ENCODE data around the gene SLC9A7. TPM values are rescaled to one million over a fixed set of nuclear protein-coding genes. Genes with fewer than 3 reads are reported as not detected.

Gene SLC9A7
- total and polyA plus RNA-seq, 2 experiments from 2014 or later: 2.5 to 15.4 TPM

- Histone ChIP-seq H3K36me3 (ENCODE audit: insufficient read depth) (no peaks in the 10 kb centered on the region), H3K4me3 (no peak overlapping the region), H3K27ac (ENCODE audit: low read depth) (0 out of 2 replicates have a peak overlapping the region, but pooled peaks have one; percentile 15), H3K4me2 (no peak overlapping the region), H3K27me3 (ENCODE audit: insufficient read depth) (no peaks in the 10 kb centered on the region), H3F3A (replicated peaks; ENCODE audit: low read depth) (no peaks in the 10 kb centered on the region), H4K20me1 (replicated peaks; ENCODE audit: insufficient read depth) (no peaks in the 10 kb centered on the region), H3K79me2 (replicated peaks; ENCODE audit: insufficient read depth) (no peaks in the 10 kb centered on the region), H3K4me1 (ENCODE audit: insufficient read depth) (peaks cover 13% of the 10 kb centered on the region), H3K9me2 (ENCODE audit: insufficient read depth) (no peaks in the 10 kb centered on the region), H2AFZ (no peak overlapping the region)
- peaks cover 3% of the 10 kb centered on the region for H3K27me3 Mint-ChIP-seq (ENCODE audit: insufficient read depth, low read depth, poor library complexity)
- ATAC-seq (no peak), DNase-seq (ENCODE audit: low spot score) (no peak)
- H3K27ac Mint-ChIP-seq: 0 out of 2 replicates have a peak overlapping the region, but pooled peaks have one; percentile 9
- peaks cover 6% of the 10 kb centered on the region; the same call in 1 of the 3 replicates for H3K9me3 Mint-ChIP-seq
- H3K4me3 Mint-ChIP-seq: no peak overlapping the region
- peaks cover 20% of the 10 kb centered on the region for H3K4me1 Mint-ChIP-seq
- H3K36me3 Mint-ChIP-seq (ENCODE audit: low read depth): peaks cover 53% of the 10 kb centered on the region
- no peak for TF ChIP-seq ZNF114 (CRISPR knock-in tag; IDR thresholded peaks at IDR 0.05)
- TF ChIP-seq POLR2AphosphoS5 (IDR thresholded peaks at IDR 0.05; ENCODE audit: low read depth): no peak
- TF ChIP-seq JUNB (IDR thresholded peaks at IDR 0.05; ENCODE audit: unreplicated experiment): no peak
- TF ChIP-seq, protein P1, sequence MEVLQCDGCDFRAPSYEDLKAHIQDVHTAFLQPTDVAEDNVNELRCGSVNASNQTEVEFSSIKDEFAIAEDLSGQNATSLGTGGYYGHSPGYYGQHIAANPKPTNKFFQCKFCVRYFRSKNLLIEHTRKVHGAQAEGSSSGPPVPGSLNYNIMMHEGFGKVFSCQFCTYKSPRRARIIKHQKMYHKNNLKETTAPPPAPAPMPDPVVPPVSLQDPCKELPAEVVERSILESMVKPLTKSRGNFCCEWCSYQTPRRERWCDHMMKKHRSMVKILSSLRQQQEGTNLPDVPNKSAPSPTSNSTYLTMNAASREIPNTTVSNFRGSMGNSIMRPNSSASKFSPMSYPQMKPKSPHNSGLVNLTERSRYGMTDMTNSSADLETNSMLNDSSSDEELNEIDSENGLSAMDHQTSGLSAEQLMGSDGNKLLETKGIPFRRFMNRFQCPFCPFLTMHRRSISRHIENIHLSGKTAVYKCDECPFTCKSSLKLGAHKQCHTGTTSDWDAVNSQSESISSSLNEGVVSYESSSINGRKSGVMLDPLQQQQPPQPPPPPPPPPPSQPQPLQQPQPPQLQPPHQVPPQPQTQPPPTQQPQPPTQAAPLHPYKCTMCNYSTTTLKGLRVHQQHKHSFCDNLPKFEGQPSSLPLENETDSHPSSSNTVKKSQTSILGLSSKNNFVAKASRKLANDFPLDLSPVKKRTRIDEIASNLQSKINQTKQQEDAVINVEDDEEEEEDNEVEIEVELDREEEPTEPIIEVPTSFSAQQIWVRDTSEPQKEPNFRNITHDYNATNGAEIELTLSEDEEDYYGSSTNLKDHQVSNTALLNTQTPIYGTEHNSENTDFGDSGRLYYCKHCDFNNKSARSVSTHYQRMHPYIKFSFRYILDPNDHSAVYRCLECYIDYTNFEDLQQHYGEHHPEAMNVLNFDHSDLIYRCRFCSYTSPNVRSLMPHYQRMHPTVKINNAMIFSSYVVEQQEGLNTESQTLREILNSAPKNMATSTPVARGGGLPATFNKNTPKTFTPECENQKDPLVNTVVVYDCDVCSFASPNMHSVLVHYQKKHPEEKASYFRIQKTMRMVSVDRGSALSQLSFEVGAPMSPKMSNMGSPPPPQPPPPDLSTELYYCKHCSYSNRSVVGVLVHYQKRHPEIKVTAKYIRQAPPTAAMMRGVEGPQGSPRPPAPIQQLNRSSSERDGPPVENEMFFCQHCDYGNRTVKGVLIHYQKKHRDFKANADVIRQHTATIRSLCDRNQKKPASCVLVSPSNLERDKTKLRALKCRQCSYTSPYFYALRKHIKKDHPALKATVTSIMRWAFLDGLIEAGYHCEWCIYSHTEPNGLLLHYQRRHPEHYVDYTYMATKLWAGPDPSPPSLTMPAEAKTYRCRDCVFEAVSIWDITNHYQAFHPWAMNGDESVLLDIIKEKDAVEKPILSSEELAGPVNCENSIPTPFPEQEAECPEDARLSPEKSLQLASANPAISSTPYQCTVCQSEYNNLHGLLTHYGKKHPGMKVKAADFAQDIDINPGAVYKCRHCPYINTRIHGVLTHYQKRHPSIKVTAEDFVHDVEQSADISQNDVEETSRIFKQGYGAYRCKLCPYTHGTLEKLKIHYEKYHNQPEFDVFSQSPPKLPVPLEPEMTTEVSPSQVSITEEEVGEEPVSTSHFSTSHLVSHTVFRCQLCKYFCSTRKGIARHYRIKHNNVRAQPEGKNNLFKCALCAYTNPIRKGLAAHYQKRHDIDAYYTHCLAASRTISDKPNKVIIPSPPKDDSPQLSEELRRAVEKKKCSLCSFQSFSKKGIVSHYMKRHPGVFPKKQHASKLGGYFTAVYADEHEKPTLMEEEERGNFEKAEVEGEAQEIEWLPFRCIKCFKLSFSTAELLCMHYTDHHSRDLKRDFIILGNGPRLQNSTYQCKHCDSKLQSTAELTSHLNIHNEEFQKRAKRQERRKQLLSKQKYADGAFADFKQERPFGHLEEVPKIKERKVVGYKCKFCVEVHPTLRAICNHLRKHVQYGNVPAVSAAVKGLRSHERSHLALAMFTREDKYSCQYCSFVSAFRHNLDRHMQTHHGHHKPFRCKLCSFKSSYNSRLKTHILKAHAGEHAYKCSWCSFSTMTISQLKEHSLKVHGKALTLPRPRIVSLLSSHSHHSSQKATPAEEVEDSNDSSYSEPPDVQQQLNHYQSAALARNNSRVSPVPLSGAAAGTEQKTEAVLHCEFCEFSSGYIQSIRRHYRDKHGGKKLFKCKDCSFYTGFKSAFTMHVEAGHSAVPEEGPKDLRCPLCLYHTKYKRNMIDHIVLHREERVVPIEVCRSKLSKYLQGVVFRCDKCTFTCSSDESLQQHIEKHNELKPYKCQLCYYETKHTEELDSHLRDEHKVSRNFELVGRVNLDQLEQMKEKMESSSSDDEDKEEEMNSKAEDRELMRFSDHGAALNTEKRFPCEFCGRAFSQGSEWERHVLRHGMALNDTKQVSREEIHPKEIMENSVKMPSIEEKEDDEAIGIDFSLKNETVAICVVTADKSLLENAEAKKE (CRISPR knock-in tag; IDR thresholded peaks at IDR 0.05): no peak
- no peak for TF ChIP-seq EZH2phosphoT487 (IDR thresholded peaks at IDR 0.05; ENCODE audit: unreplicated experiment)
- TF ChIP-seq EZH2 (IDR thresholded peaks at IDR 0.05; ENCODE audit: low read depth, unreplicated experiment): no peak
- TF ChIP-seq STAT1 (IDR thresholded peaks at IDR 0.05; ENCODE audit: unreplicated experiment): no peak
- TF ChIP-seq NANOG (IDR thresholded peaks at IDR 0.05; ENCODE audit: borderline replicate concordance): no peak
- TF ChIP-seq CREB1 (CRISPR knock-in tag; IDR thresholded peaks at IDR 0.05; ENCODE audit: low read depth): no peak
- no peak for TF ChIP-seq REST (IDR thresholded peaks at IDR 0.05; ENCODE audit: unreplicated experiment)
- TF ChIP-seq, protein P2, sequence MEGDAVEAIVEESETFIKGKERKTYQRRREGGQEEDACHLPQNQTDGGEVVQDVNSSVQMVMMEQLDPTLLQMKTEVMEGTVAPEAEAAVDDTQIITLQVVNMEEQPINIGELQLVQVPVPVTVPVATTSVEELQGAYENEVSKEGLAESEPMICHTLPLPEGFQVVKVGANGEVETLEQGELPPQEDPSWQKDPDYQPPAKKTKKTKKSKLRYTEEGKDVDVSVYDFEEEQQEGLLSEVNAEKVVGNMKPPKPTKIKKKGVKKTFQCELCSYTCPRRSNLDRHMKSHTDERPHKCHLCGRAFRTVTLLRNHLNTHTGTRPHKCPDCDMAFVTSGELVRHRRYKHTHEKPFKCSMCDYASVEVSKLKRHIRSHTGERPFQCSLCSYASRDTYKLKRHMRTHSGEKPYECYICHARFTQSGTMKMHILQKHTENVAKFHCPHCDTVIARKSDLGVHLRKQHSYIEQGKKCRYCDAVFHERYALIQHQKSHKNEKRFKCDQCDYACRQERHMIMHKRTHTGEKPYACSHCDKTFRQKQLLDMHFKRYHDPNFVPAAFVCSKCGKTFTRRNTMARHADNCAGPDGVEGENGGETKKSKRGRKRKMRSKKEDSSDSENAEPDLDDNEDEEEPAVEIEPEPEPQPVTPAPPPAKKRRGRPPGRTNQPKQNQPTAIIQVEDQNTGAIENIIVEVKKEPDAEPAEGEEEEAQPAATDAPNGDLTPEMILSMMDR (conservative IDR thresholded peaks at IDR 0.05; ENCODE audit: low read depth in 2 of 2): no peak
- TF ChIP-seq ZNF331 (CRISPR knock-in tag; IDR thresholded peaks at IDR 0.05; ENCODE audit: low read depth): no peak
- TF ChIP-seq ETS1 (IDR thresholded peaks at IDR 0.05): no peak
Measured at GRCh38 chrX:46621572-46621971, 137.3 kb downstream of the SLC9A7 start.

Data from GM23338 (cell line).